ENCODE data around the gene PTPRU. TPM values are rescaled to one million over a fixed set of nuclear protein-coding genes. Genes with fewer than 3 reads are reported as not detected.

Gene PTPRU
- total RNA-seq, 1 donor from 2014 or later: 27.1 TPM

- no peak overlapping the region for H3K27ac ChIP-seq (ENCODE audit: low read depth, low read length)
- H3K9ac ChIP-seq (ENCODE audit: low read depth in 1 of 3, low read length in 3 of 3): no peak overlapping the region
- peaks cover 4 to 11% (median 9%) of the 10 kb centered on the region in 3 donors for H3K4me1 ChIP-seq (ENCODE audit: control insufficient read depth in 3 of 3, insufficient read depth in 3 of 3, low read length in 3 of 3)
- no peak overlapping the region for H3K4me3 ChIP-seq (ENCODE audit: low read length in 3 of 3)
- no peaks in the 10 kb centered on the region for H3K9me3 ChIP-seq (ENCODE audit: control insufficient read depth in 3 of 3, low read length in 3 of 3)
- H3K27me3 ChIP-seq (ENCODE audit: control insufficient read depth in 3 of 3, insufficient read depth in 3 of 3, low read length in 3 of 3): no peaks in the 10 kb centered on the region
- peaks cover 5 to 7% (median 6%) of the 10 kb centered on the region in 3 donors for H3K36me3 ChIP-seq (ENCODE audit: control insufficient read depth in 3 of 3, insufficient read depth in 3 of 3, low read length in 3 of 3)
Observed at GRCh38 chr1:29272147-29272907, 36.0 kb downstream of the PTPRU start.

- H3K9ac ChIP-seq (ENCODE audit: low read depth in 1 of 3, low read length in 3 of 3): no peak overlapping the region
- H3K27ac ChIP-seq (ENCODE audit: low read depth, low read length): no peak overlapping the region
- no peaks in the 10 kb centered on the region for H3K27me3 ChIP-seq (ENCODE audit: control insufficient read depth in 3 of 3, insufficient read depth in 3 of 3, low read length in 3 of 3)
- H3K9me3 ChIP-seq (ENCODE audit: control insufficient read depth in 3 of 3, low read length in 3 of 3): no peaks in the 10 kb centered on the region
- no peak overlapping the region for H3K4me3 ChIP-seq (ENCODE audit: low read length in 3 of 3)
- peaks cover 8 to 13% (median 9%) of the 10 kb centered on the region in 3 donors for H3K36me3 ChIP-seq (ENCODE audit: control insufficient read depth in 3 of 3, insufficient read depth in 3 of 3, low read length in 3 of 3)
- H3K4me1 ChIP-seq (ENCODE audit: control insufficient read depth in 3 of 3, insufficient read depth in 3 of 3, low read length in 3 of 3): peaks cover 4 to 11% (median 9%) of the 10 kb centered on the region in 3 donors
Observed at GRCh38 chr1:29275435-29275834, 39.1 kb downstream of the PTPRU start.

GRCh38 chr1:29278124-29278523, 41.8 kb downstream of the PTPRU start:
- no peaks in the 10 kb centered on the region for H3K27me3 ChIP-seq (ENCODE audit: control insufficient read depth in 3 of 3, insufficient read depth in 3 of 3, low read length in 3 of 3)
- no peaks in the 10 kb centered on the region for H3K4me1 ChIP-seq (ENCODE audit: control insufficient read depth in 3 of 3, insufficient read depth in 3 of 3, low read length in 3 of 3)
- no peak overlapping the region for H3K9ac ChIP-seq (ENCODE audit: low read depth in 1 of 3, low read length in 3 of 3)
- no peaks in the 10 kb centered on the region for H3K9me3 ChIP-seq (ENCODE audit: control insufficient read depth in 3 of 3, low read length in 3 of 3)
- peaks cover 9 to 13% (median 11%) of the 10 kb centered on the region in 3 donors for H3K36me3 ChIP-seq (ENCODE audit: control insufficient read depth in 3 of 3, insufficient read depth in 3 of 3, low read length in 3 of 3)
- H3K4me3 ChIP-seq (ENCODE audit: low read length in 3 of 3): no peak overlapping the region
- no peak overlapping the region for H3K27ac ChIP-seq (ENCODE audit: low read depth, low read length)

GRCh38 chr1:29279406-29279805, 43.1 kb downstream of the PTPRU start:
- Histone ChIP-seq H3K9me3 (ENCODE audit: control insufficient read depth in 3 of 3, low read length in 3 of 3) (no peaks in the 10 kb centered on the region), H3K9ac (ENCODE audit: low read depth in 1 of 3, low read length in 3 of 3) (no peak overlapping the region), H3K27ac (ENCODE audit: low read depth, low read length) (no peak overlapping the region), H3K4me1 (ENCODE audit: control insufficient read depth in 3 of 3, insufficient read depth in 3 of 3, low read length in 3 of 3) (no peaks in the 10 kb centered on the region), H3K27me3 (ENCODE audit: control insufficient read depth in 3 of 3, insufficient read depth in 3 of 3, low read length in 3 of 3) (no peaks in the 10 kb centered on the region), H3K36me3 (ENCODE audit: control insufficient read depth in 3 of 3, insufficient read depth in 3 of 3, low read length in 3 of 3) (peaks cover 9 to 13% (median 11%) of the 10 kb centered on the region in 3 donors), H3K4me3 (ENCODE audit: low read length in 3 of 3) (no peak overlapping the region)

GRCh38 chr1:29279951-29280391, 43.6 kb downstream of the PTPRU start:
- Histone ChIP-seq H3K27ac (ENCODE audit: low read depth, low read length) (no peak overlapping the region), H3K9ac (ENCODE audit: low read depth in 1 of 3, low read length in 3 of 3) (no peak overlapping the region), H3K4me1 (ENCODE audit: control insufficient read depth in 3 of 3, insufficient read depth in 3 of 3, low read length in 3 of 3) (no peaks in the 10 kb centered on the region), H3K36me3 (ENCODE audit: control insufficient read depth in 3 of 3, insufficient read depth in 3 of 3, low read length in 3 of 3) (peaks cover 9 to 13% (median 11%) of the 10 kb centered on the region in 3 donors), H3K9me3 (ENCODE audit: control insufficient read depth in 3 of 3, low read length in 3 of 3) (no peaks in the 10 kb centered on the region), H3K27me3 (ENCODE audit: control insufficient read depth in 3 of 3, insufficient read depth in 3 of 3, low read length in 3 of 3) (no peaks in the 10 kb centered on the region), H3K4me3 (ENCODE audit: low read length in 3 of 3) (no peak overlapping the region)

GRCh38 chr1:29280409-29281131, 44.2 kb downstream of the PTPRU start:
- no peaks in the 10 kb centered on the region for H3K9me3 ChIP-seq (ENCODE audit: control insufficient read depth in 3 of 3, low read length in 3 of 3)
- H3K4me3 ChIP-seq (ENCODE audit: low read length in 3 of 3): no peak overlapping the region
- H3K36me3 ChIP-seq (ENCODE audit: control insufficient read depth in 3 of 3, insufficient read depth in 3 of 3, low read length in 3 of 3): peaks cover 6 to 9% (median 6%) of the 10 kb centered on the region in 3 donors
- no peaks in the 10 kb centered on the region for H3K27me3 ChIP-seq (ENCODE audit: control insufficient read depth in 3 of 3, insufficient read depth in 3 of 3, low read length in 3 of 3)
- no peak overlapping the region for H3K9ac ChIP-seq (ENCODE audit: low read depth in 1 of 3, low read length in 3 of 3)
- no peaks in the 10 kb centered on the region for H3K4me1 ChIP-seq (ENCODE audit: control insufficient read depth in 3 of 3, insufficient read depth in 3 of 3, low read length in 3 of 3)
- no peak overlapping the region for H3K27ac ChIP-seq (ENCODE audit: low read depth, low read length)

- Histone ChIP-seq H3K9me3 (ENCODE audit: control insufficient read depth in 3 of 3, low read length in 3 of 3) (no peaks in the 10 kb centered on the region), H3K4me1 (ENCODE audit: control insufficient read depth in 3 of 3, insufficient read depth in 3 of 3, low read length in 3 of 3) (no peaks in the 10 kb centered on the region), H3K4me3 (ENCODE audit: low read length in 3 of 3) (no peak overlapping the region), H3K27me3 (ENCODE audit: control insufficient read depth in 3 of 3, insufficient read depth in 3 of 3, low read length in 3 of 3) (no peaks in the 10 kb centered on the region), H3K36me3 (ENCODE audit: control insufficient read depth in 3 of 3, insufficient read depth in 3 of 3, low read length in 3 of 3) (peaks cover 2 to 8% (median 5%) of the 10 kb centered on the region in 3 donors), H3K9ac (ENCODE audit: low read depth in 1 of 3, low read length in 3 of 3) (no peak overlapping the region), H3K27ac (ENCODE audit: low read depth, low read length) (no peak overlapping the region)
Observed at GRCh38 chr1:29281571-29281970, 45.2 kb downstream of the PTPRU start.

- Histone ChIP-seq H3K4me3 (ENCODE audit: low read length in 3 of 3) (no peak overlapping the region), H3K9ac (ENCODE audit: low read depth in 1 of 3, low read length in 3 of 3) (no peak overlapping the region), H3K36me3 (ENCODE audit: control insufficient read depth in 3 of 3, insufficient read depth in 3 of 3, low read length in 3 of 3) (peaks cover 2 to 8% (median 5%) of the 10 kb centered on the region in 3 donors), H3K27ac (ENCODE audit: low read depth, low read length) (no peak overlapping the region), H3K4me1 (ENCODE audit: control insufficient read depth in 3 of 3, insufficient read depth in 3 of 3, low read length in 3 of 3) (peaks cover 0 to 5% (median 0%) of the 10 kb centered on the region in 3 donors), H3K9me3 (ENCODE audit: control insufficient read depth in 3 of 3, low read length in 3 of 3) (no peaks in the 10 kb centered on the region), H3K27me3 (ENCODE audit: control insufficient read depth in 3 of 3, insufficient read depth in 3 of 3, low read length in 3 of 3) (no peaks in the 10 kb centered on the region)
Observed at GRCh38 chr1:29282135-29282923, 46.0 kb downstream of the PTPRU start.

GRCh38 chr1:29282924-29283803, 46.8 kb downstream of the PTPRU start:
- Histone ChIP-seq H3K4me3 (ENCODE audit: low read length in 3 of 3) (no peak overlapping the region), H3K36me3 (ENCODE audit: control insufficient read depth in 3 of 3, insufficient read depth in 3 of 3, low read length in 3 of 3) (peaks cover 0 to 8% (median 5%) of the 10 kb centered on the region in 3 donors), H3K27me3 (ENCODE audit: control insufficient read depth in 3 of 3, insufficient read depth in 3 of 3, low read length in 3 of 3) (no peaks in the 10 kb centered on the region), H3K9me3 (ENCODE audit: control insufficient read depth in 3 of 3, low read length in 3 of 3) (no peaks in the 10 kb centered on the region), H3K4me1 (ENCODE audit: control insufficient read depth in 3 of 3, insufficient read depth in 3 of 3, low read length in 3 of 3) (peaks cover 0 to 5% (median 0%) of the 10 kb centered on the region in 3 donors), H3K9ac (ENCODE audit: low read depth in 1 of 3, low read length in 3 of 3) (no peak overlapping the region), H3K27ac (ENCODE audit: low read depth, low read length) (no peak overlapping the region)
